PC-3 (cell line): ENCODE measurements around the gene TXLNG. TPM values are rescaled to one million over a fixed set of nuclear protein-coding genes. Genes with fewer than 3 reads are reported as not detected.

Experiments used
- ATAC-seq: fragments of 200-7000 bp; cut with Tn5 transposase; 2 replicates; pipeline ENCODE4 v1.9.1; 2020; ENCODE audit warnings: mild to moderate bottlenecking, moderate library complexity
- BruUV-seq: library from RNA; stranded (reverse); fragments of 400-500 nt; replicated peaks from 2 replicates; lab custom pipeline; 2021; lab: Mats Ljungman, UMichigan
- CTCF ChIA-PET: fragments of 300-600 bp; sonication (Branson Sonifier 250); formaldehyde crosslinking; loops from one replicate; lab custom pipeline; 2022; ENCODE audit warnings: antibody characterized with exemption; lab: Charles Lee
- POLR2A ChIA-PET: fragments of 300-600 bp; sonication (Branson Sonifier 250); formaldehyde crosslinking; loops from one replicate; lab custom pipeline; 2022; ENCODE audit warnings: antibody characterized with exemption; ENCODE audit not compliant: unreplicated experiment; lab: Charles Lee
- DNase-seq: peaks from one replicate; pipeline ENCODE4 v3.0.0-alpha.2; 2015
- H2AFZ ChIP-seq: fragments of 300-600 bp; sonication (generic); 2 replicates; pipeline ENCODE4 v1.6.0; 2016; ENCODE audit warnings: antibody characterized with exemption, low read length
- H3F3A ChIP-seq: fragments of 300-600 bp; sonication (generic); one replicate; pipeline ENCODE4 v1.6.0; 2017; ENCODE audit warnings: antibody characterized with exemption, low read length, control low read depth, mild to moderate bottlenecking; ENCODE audit not compliant: unreplicated experiment
- H3K27ac ChIP-seq: fragments of 300-600 bp; sonication (generic); 2 replicates; pipeline ENCODE4 v1.5.1; 2016; ENCODE audit warnings: mild to moderate bottlenecking, low read length
- H3K27me3 ChIP-seq: fragments of 300-600 bp; sonication (generic); 2 replicates; pipeline ENCODE4 v1.6.1; 2016; ENCODE audit warnings: low read length, mixed read lengths
- H3K36me3 ChIP-seq: fragments of 300-600 bp; sonication (generic); 2 replicates; pipeline ENCODE4 v1.6.1; 2016; ENCODE audit warnings: low read depth, mixed run types, low read length, mixed read lengths
- H3K4me1 ChIP-seq: fragments of 300-600 bp; sonication (generic); 2 replicates; pipeline ENCODE4 v1.5.1; 2016; ENCODE audit warnings: low read length; ENCODE audit not compliant: insufficient read depth
- H3K4me2 ChIP-seq: fragments of 300-600 bp; sonication (generic); 2 replicates; pipeline ENCODE4 v1.6.0; 2016; ENCODE audit warnings: low read length
- H3K4me3 ChIP-seq: fragments of 300-600 bp; sonication (generic); 2 replicates; pipeline ENCODE4 v1.5.1; 2016; ENCODE audit warnings: mild to moderate bottlenecking, low read length, mixed read lengths
- H3K79me2 ChIP-seq: fragments of 300-600 bp; sonication (generic); 2 replicates; pipeline ENCODE4 v1.6.1; 2017; ENCODE audit warnings: low read length, mixed read lengths
- H3K9ac ChIP-seq: fragments of 300-600 bp; sonication (generic); 2 replicates; pipeline ENCODE4 v1.6.0; 2016; ENCODE audit warnings: mild to moderate bottlenecking, low read length
- H3K9me2 ChIP-seq: fragments of 300-600 bp; sonication (generic); replicated peaks from 2 replicates; pipeline ENCODE4 v1.6.1; 2016; ENCODE audit warnings: mixed run types, low read length, mixed read lengths
- H3K9me3 ChIP-seq: fragments of 300-600 bp; sonication (generic); 2 replicates; pipeline ENCODE4 v1.6.1; 2016; ENCODE audit warnings: low read length, mixed read lengths
- H4K20me1 ChIP-seq: fragments of 300-600 bp; sonication (generic); 2 replicates; pipeline ENCODE4 v1.6.1; 2016; ENCODE audit warnings: low read length, mixed read lengths
- EZH2 ChIP-seq: fragments of 300-600 bp; sonication (generic); IDR thresholded peaks from one replicate; pipeline ENCODE4 v1.6.1; 2017; ENCODE audit warnings: antibody characterized with exemption, mild to moderate bottlenecking, low read length; ENCODE audit not compliant: unreplicated experiment
- EZH2phosphoT487 ChIP-seq: fragments of 300-600 bp; sonication (generic); IDR thresholded peaks from 2 replicates; pipeline ENCODE4 v1.6.1; 2018; ENCODE audit warnings: mild to moderate bottlenecking, antibody characterized with exemption, low read length, borderline replicate concordance
- intact Hi-C: fragments of 100-400 bp; cut with micrococcal nuclease; formaldehyde crosslinking; loops from 2 replicates; pipeline ENCODE4 v1.9.0; 2023
- total RNA-seq: library from RNA; depleted of rRNA; stranded (reverse); fragments of >200 nt; gene quantifications from 2 replicates; pipeline ENCODE4 v1.2.3, GENCODE V29; 2014
- TF ChIP-seq, protein P1 (sequence below): fragments of 300-600 bp; sonication (generic); conservative IDR thresholded peaks from 2 replicates; pipeline ENCODE4 v1.5.1; 2017; ENCODE audit warnings: antibody characterized with exemption, low read depth, mild to moderate bottlenecking, low read length

Gene TXLNG
- total RNA-seq, 1 experiment from 2014 or later, result 17.1 TPM

DNA sequence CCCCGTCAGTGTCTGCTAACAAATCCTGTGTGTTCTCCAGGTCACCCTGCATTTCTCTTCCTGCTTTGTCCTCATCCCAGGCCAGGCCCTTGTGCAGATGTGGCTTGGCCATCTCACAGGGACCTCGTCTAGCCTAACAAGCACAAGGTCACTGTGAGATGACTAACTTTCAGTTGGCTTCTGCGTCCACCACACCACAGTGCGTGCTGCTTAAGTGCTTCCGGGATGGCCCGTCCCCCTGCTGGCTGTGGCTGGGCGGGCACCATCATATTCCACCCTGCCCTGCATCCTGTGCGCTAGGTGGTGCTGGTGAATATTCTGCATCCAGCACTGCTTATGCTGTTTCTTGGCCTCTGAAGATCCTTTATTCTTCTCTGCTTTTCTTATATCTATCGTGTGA lies 50.1 kb downstream of the TXLNG start:
- DNase-seq (peak; percentile 9), ATAC-seq (peak; percentile 49; the same call in 1 of the 2 replicates)
- no TSS peak for BruUV-seq
- Histone ChIP-seq H4K20me1 (no peaks in the 10 kb centered on the region), H3K9me2 (no peaks in the 10 kb centered on the region), H3F3A (no peaks in the 10 kb centered on the region), H3K79me2 (no peaks in the 10 kb centered on the region), H3K27ac (no peak overlapping the region), H3K4me1 (0 out of 2 replicates have a peak, but pooled peaks cover 3% of the 10 kb centered on the region), H3K27me3 (no peaks in the 10 kb centered on the region), H3K9me3 (no peaks in the 10 kb centered on the region), H3K4me2 (no peak overlapping the region), H3K9ac (no peak overlapping the region), H3K4me3 (no peak overlapping the region), H3K36me3 (peaks cover 51% of the 10 kb centered on the region), H2AFZ (no peak overlapping the region)
- CTCF ChIA-PET, result no interaction called here
- intact Hi-C loops, result no loop called here
- POLR2A ChIA-PET, result no interaction called here
- TF ChIP-seq, protein P1, sequence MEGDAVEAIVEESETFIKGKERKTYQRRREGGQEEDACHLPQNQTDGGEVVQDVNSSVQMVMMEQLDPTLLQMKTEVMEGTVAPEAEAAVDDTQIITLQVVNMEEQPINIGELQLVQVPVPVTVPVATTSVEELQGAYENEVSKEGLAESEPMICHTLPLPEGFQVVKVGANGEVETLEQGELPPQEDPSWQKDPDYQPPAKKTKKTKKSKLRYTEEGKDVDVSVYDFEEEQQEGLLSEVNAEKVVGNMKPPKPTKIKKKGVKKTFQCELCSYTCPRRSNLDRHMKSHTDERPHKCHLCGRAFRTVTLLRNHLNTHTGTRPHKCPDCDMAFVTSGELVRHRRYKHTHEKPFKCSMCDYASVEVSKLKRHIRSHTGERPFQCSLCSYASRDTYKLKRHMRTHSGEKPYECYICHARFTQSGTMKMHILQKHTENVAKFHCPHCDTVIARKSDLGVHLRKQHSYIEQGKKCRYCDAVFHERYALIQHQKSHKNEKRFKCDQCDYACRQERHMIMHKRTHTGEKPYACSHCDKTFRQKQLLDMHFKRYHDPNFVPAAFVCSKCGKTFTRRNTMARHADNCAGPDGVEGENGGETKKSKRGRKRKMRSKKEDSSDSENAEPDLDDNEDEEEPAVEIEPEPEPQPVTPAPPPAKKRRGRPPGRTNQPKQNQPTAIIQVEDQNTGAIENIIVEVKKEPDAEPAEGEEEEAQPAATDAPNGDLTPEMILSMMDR, result peak; percentile 51
- no peak for TF ChIP-seq EZH2phosphoT487

DNA sequence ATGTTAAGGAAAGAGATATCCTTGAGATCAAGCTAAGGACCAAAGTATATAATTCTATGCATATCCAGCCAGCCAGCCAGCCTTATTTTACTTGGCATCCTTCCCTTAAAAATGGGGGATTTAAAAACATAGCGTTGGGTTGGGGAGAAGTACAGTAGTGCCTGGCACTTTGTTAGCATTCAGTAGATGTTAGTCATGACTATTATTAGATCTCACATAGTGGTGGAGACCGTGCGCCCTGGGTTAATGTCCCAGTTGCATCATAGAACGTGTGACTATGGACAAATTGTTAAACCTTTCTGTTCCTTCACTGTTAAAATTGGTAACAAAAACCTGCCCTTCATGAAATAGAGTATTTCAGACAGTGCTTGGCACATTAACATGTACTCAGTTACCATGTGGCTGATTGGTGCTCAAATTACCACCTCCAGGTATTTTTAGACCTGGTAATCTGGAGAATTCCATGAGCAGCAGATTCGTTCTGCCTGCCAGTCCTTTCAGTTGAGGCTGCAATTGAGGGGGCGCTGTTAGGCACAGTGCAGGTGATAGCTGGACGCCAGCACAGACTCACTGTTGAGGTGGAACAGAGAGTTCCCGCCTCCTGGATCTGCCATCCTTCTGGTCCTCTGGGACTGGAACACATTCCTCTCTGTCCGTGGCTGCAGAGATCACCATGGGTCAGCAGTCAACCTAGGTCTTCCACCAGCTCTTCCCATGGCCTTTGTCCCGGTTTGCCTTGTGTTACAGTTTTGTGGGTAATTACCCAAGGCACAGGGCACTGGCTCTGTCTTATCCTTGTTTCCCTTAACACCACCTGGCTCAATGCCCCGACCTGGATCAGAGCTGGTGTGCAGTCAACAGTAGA lies 52.2 kb downstream of the TXLNG start:
- Histone ChIP-seq H3K4me1 (0 out of 2 replicates have a peak, but pooled peaks cover 3% of the 10 kb centered on the region), H3F3A (no peaks in the 10 kb centered on the region), H3K9me3 (no peaks in the 10 kb centered on the region), H3K9ac (no peak overlapping the region), H3K79me2 (no peaks in the 10 kb centered on the region), H4K20me1 (no peaks in the 10 kb centered on the region), H2AFZ (no peak overlapping the region), H3K27ac (no peak overlapping the region), H3K36me3 (peaks cover 50% of the 10 kb centered on the region), H3K4me2 (no peak overlapping the region), H3K27me3 (no peaks in the 10 kb centered on the region), H3K9me2 (no peaks in the 10 kb centered on the region), H3K4me3 (no peak overlapping the region)
- ATAC-seq (no peak), DNase-seq (no peak)
- intact Hi-C loops, result no loop called here
- no TSS peak for BruUV-seq
- ChIA-PET CTCF (no interaction called here), POLR2A (no interaction called here)
- TF ChIP-seq EZH2phosphoT487, result no peak
- TF ChIP-seq EZH2, result no peak
- TF ChIP-seq, protein P1, result no peak

DNA sequence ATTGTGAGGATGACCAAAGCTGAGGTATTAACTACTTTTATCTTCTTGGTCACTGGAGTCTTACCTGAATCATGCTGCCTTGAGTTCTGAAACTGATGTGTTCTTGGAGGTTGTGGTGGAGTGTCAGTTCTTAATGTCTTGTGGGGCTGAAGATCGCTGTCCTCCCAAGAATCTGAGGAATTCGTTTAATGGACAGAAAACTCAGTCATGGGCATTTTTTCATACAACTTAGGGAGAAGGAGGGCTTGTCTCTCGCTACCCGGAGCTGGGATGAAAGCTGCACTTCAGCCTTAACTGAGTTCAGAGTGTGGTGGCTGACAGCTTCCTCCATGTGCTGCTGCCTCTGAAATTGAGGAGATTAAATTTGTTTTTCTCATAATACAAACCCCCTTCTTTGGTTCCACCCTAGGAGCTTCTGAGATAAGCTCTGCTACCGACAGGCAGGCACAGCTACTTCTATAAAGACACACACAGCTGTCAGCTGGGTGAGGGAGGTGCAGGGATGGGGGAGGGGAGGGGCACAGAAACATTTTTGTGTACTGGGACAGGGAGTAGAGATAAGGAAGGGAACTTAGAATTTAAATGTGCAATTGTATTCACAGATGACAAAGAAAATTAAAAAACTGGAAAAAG lies 53.1 kb downstream of the TXLNG start:
- H3K9me2 ChIP-seq, result no peaks in the 10 kb centered on the region
- H3K9me3 ChIP-seq, result no peaks in the 10 kb centered on the region
- no peak overlapping the region for H3K9ac ChIP-seq
- intact Hi-C loops, result no loop called here
- H3K4me2 ChIP-seq, result no peak overlapping the region
- H3K36me3 ChIP-seq, result peaks cover 47% of the 10 kb centered on the region
- DNase-seq, result no peak
- POLR2A ChIA-PET, result no interaction called here
- H2AFZ ChIP-seq, result no peak overlapping the region
- H3K79me2 ChIP-seq, result no peaks in the 10 kb centered on the region
- CTCF ChIA-PET, result no interaction called here
- H3K4me3 ChIP-seq, result no peak overlapping the region
- ATAC-seq, result no peak
- TF ChIP-seq, protein P1, result no peak
- TF ChIP-seq EZH2 (no peak), EZH2phosphoT487 (no peak)
- no peaks in the 10 kb centered on the region for H4K20me1 ChIP-seq
- 0 out of 2 replicates have a peak, but pooled peaks cover 3% of the 10 kb centered on the region for H3K4me1 ChIP-seq
- H3F3A ChIP-seq, result no peaks in the 10 kb centered on the region
- no TSS peak for BruUV-seq
- H3K27ac ChIP-seq, result no peak overlapping the region
- H3K27me3 ChIP-seq, result no peaks in the 10 kb centered on the region
